Myocyte (in vitro differentiated cells): ENCODE data around the gene ITGB5. TPM values are rescaled to one million over a fixed set of nuclear protein-coding genes. Genes with fewer than 3 reads are reported as not detected.
A peak's percentile ranks its signal among the peaks of the same experiment; 100 is the strongest.
"Not testable (repeated sequence)": the region's sequence is repeated elsewhere in the genome, so short reads cannot be mapped to it uniquely, and the experiment has no call there.

Experiments
- DNase-seq: peaks from one replicate; pipeline ENCODE4 v3.0.0-alpha.2; 2012; ENCODE audit warnings: low read depth
- total RNA-seq: library from RNA; depleted of rRNA; stranded (reverse); fragments of >200 nt; gene quantifications from 2 replicates; pipeline ENCODE4 v1.2.3, GENCODE V29; 2014

Gene ITGB5
- total RNA-seq, 1 donor from 2014 or later, result 203 TPM

DNA sequence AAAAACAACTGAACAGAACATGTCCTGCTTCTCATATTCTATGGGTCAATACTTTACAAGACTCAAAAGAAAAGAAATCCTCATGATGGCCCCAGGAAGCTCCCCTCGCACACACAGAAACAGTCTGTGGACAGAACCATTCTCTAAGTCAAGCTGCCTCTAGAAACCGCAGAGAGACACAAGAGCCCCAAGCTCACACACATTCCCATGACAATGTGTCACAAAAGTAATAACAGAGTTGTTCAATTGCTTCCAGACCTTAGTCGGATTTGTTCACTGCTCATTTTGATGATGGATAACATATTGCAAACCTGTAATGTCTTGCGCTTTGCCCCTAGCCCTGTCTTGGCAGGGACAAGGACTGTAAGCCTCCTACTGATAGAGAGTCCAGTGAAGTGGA lies 96.0 kb downstream of the ITGB5 start:
- DNase-seq, result peak; percentile 78

DNA sequence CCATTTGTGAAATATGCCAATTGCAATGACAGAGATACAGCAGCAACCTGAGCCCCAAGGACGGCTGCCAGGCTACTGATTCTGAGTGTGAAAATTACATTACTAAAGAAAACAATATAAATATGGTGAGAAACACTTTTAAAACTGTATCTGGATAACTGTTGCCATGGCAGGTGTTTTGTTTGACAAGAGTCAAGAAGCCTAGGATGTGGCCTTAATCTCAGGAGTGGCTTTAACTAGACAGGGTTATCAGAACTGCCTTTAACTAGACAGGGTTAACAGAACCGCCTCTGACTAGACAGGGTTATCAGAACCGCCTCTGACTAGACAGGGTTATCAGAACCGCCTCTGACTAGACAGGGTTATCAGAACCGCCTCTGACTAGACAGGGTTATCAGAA lies 98.1 kb downstream of the ITGB5 start:
- DNase-seq, result not testable (repeated sequence)

DNA sequence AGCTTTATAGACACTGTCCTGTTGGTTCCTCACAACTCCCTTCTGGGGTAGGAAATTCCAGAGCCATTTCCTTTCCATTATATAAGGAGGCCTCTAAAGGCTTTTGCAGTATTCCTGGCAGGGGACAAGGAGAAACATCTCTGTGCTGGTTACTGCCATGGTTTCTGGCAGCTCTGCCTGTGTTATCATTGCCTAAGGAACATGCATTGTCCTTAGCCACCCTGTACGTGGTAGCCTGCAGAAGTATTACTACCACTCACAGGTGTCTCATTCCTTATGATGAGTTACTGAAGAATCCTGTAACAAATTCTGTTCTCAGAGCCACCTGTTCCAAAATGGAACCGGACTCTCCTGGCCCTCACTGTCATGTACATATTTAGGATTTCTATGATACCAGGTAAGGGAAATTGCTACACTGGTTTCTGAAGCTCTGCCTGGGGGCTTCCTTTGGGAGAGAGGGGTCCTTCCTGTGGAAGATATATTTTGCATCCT lies 98.9 kb downstream of the ITGB5 start:
- no peak for DNase-seq

DNA sequence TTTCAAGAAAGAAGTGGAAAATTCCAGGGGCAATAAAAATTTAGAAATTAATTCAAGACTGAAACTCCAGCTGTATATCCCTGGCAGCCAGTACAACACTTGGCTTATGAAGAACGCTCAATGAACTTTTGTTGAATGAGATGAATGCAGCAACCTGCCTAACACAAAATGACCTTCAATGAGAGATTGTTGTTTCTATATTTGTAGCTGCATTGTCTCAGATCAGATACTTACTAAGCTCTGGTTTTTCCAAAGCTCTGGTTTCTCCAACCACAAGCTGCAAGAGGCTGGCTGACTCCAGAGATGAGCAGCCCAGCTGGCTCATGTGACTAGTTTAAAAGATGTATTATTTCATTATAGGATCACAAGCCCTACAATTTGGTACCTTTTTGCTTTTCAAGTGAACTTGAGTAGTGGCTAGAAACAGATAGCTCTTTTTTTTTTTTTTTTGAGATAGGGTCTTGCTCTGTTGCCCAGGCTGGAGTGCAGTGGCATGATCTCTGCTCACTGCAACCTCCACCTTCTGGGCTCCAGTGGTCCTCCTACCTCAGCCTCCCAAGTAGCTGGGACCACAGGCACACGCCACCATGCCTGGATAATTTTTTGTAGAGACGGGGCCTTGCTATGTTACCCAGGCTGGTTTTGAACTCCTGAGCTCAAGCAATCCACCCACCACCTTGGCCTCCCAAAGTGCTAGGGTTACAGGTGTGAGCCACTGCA lies 99.5 kb downstream of the ITGB5 start:
- DNase-seq, result peak; percentile 83

DNA sequence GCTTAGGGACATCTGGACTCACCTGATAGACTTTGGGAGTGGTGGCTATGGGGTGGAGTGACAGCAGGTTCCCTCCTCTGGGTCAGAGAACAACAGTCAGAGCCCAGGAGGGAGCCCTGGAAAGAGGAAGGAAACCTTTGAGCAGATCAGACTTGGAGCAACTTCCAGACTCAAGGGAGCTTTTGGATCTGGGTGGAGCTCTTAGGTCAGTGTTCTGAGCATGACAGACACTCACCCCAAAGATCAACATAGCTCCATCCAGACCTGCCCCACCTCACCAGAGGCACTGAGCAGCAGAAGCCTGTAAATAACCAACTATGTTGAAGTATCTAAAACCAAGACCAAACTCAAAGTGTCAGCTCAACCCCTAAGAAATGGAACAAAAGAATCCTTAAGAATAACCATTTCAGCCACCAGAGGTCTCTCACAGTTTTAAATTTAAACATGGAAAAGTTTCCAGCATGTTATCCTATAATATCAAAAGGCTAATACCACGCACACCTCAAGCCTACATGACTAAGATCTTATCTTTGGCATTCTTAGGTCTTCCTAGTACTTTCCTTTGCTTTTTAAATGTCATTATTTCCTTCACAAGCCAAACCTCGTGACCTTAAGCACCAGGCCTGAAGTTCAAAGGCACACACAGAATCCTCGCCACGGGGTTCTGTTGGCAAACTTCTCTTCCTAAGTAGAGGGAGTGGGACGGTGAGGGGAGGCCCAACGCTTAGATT lies 100.5 kb downstream of the ITGB5 start:
- no peak for DNase-seq

DNA sequence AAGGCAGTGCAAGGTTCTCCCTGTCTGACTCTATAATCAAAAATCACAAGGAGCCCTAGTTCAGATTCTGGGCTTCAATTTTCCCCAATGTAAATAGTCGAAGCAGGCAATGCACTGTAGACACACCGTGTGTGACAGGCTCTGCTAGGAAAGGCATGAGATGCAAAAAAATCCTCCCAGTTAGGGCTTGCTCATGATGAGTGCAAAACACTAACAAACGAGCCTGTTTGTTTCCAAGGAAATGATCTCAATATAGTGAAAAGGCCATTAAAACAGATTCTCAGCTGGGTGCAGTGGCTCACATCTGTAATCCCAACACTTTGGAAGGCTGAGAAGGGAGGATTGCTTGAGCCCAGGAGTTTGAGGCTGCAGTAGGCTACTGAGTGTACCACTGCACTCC lies 101.2 kb downstream of the ITGB5 start:
- no peak for DNase-seq

DNA sequence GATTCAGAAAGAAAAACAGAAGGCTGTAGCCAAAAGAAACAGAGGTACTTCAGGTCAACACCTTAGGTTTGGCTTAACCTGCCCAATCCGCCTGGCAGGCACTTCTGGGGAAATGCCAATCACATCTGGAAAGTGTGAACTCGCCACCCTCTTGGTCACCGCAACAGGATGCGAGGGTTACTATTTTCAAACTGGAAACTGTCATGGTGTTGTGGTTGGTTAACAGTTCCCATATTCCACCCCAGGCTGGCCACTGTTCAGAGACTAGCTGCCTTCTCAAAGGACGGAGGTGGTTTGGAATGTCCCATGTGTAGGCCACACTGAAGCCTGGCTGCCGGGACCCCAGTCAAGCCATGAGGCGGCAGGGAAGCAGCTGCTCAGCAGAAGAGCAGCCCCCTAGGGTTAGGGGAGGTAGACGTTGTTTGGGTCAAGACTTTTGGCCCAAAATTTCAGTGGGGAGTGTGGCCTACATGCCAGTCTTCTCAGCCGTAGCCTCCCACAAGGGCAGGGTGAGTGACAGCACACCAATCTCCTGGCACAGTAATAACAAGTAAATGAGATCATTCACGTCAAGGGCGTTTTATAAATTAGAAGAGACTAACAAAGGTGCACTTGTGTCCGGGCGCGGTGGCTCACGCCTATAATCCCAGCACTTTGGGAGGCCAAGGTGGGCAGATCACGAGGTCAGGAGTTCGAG lies 102.3 kb downstream of the ITGB5 start:
- DNase-seq, result peak; percentile 64

DNA sequence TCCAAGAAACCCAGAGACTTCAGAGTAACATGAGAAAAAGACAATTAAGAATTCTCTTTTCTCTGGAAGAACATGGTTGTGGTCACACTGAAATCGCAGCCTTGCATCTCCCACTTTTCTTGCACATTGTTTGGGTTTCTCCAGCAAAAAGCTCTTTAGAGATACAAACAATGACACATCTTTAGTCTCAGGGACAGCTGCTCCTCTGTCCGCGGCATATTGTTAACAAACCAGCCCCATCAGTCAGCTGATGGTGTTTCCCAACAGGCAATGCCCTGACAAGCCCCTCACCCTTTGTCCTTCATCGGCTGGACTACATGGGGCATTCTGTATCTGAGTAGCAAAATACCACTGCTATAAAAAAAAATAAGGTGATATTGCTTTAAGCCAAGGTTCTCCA lies 103.5 kb downstream of the ITGB5 start:
- DNase-seq, result peak; percentile 83

DNA sequence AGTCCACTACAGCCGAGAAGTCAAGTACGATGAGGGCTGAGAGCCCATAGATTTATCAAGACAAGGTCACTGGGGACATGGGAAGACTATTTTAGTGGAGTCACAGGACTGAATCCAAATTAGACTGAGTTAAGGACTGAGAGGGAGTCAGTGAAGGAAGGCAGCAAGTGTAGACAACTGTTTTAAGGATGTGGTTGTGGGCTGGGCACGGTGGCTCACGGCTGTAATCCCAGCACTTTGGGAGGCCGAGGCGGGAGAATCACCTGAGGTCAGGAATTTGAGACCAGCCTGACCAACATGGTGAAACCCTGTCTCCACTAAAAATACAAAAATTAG lies 104.8 kb downstream of the ITGB5 start:
- peak; percentile 80 for DNase-seq

DNA sequence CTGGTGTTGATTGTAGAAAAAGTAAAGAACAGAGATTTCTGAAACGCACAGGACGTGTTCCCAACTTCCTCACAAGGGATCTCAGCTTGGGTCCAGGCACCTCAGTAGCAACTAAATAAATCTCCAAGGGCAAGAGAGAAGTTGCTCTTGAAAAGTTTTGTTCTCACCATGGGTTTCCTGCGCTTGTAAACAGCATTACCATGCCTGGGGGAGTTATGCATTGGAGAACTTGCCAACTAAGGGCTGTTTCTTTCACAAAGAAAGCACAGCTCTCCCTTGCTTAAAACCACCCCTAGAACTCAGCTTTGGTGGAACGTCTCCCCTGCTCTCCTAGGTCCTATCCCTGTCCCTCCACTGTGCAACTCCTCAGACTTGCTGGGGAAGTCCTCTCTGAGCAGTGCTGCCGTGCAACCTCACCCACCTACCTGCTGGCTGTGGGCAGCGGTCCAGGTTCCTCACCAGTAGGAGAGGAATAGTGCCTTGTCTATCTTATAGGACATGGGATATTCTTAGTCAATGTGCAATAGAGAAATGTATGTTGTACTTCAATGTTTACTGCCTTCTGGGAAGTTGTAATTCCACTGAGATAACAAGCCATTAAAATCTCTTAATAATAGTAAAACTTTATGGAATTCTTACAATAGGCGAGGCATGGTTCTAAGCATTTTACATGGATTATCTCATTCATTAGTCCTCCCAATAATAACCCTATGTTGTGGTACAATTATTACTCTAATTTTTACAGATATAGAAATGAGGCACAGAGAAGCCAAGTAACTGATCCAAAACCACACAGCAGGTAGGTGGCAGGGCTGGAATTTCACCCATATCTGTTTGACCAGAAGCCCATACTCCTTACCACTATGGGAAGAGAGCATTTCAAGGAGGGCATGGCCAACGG lies 105.4 kb downstream of the ITGB5 start:
- DNase-seq, result no peak

DNA sequence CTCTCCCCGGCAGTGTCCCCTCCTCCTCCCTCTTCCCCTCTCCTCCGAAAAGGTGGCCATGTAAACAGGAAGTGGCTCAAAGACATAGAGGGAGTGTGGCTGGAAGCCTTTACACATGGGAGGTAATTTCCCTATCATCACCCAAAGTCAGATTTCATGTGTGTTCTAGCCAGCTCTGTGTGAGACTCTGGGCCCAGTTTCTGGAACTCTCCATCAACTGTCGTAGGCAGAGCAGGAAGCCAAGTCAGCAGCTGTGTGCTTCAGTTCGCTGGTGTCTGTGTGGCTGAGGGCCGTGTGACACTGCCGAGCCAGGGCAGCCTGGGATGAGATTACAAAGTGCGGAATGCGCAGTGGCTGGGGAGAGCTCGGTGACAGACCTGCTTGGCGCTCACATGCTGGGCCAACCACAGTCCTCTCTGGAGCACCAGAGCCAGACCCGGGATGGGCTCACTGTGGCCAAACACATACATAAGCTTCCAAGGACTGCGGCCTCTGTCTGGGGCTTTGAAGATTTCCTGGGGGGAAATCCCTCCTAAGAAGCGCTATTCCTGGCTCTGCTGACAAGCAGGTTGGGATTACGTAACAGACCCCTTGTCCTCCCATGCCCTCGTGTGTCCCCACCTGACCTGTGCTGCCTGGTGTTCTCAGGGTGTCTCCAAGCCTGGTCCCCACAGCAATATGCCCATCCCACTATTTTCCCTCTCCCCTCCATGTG lies 106.2 kb downstream of the ITGB5 start:
- peak; percentile 98 for DNase-seq

DNA sequence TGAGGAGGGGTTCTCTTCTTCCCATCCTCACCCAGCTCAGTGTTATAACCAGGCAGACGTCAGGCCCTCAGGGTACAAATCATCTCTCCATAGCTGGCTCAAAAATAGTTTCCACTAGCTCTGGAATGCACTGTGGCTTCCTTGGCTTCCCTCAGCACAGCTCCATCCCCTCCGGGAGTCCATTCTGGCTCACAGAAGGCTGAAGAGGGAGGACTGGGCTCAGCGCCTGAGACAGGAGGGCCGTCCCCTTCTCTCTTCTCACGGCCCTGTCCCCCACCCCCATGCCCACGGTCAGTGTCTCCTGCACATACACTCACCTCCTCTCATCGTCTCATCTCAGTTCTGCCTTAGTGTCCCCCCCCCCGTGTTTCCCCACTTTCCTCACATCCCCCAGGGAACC lies 106.8 kb downstream of the ITGB5 start:
- DNase-seq, result peak; percentile 94

DNA sequence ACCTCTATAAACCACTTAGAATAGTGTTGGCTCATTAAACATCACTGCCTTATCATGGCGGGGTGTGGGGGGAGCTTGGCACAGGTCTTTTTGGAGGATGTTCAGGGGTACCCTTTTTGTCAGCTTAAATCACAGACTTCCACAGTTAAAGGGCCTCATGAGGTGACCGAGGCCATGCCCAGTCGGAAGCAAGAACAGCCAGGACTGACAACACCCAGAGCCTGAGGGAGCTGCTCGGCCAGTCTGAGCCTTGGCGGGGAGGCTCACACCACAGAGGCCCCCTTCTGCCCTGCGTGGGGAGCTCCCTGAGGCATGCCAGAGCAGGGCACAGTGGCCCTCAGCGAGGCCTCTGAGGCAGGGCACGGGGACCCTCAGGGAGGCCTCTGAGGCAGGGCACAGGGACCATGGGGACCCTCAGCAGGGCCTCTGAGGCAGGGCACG lies 107.4 kb downstream of the ITGB5 start:
- no peak for DNase-seq

DNA sequence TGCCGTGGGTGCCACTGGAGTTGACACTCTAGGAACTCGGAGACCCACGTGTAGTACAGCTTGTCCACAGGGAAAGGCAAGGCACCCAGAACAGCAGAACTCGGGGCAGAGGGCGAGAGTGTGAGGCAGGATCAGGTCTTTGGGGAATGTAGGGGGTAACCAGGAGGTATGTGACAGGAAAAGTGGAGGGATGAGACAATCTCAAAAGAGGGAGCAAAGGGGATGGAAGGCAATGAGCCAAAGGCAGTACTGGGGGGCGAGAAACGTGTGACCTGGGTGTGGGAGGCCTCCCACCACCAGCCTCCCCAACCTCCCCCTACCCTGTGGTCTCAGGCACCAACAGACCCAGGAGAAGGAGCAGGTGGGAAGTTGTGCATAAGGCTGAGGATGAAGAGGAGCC lies 108.0 kb downstream of the ITGB5 start:
- DNase-seq, result no peak

DNA sequence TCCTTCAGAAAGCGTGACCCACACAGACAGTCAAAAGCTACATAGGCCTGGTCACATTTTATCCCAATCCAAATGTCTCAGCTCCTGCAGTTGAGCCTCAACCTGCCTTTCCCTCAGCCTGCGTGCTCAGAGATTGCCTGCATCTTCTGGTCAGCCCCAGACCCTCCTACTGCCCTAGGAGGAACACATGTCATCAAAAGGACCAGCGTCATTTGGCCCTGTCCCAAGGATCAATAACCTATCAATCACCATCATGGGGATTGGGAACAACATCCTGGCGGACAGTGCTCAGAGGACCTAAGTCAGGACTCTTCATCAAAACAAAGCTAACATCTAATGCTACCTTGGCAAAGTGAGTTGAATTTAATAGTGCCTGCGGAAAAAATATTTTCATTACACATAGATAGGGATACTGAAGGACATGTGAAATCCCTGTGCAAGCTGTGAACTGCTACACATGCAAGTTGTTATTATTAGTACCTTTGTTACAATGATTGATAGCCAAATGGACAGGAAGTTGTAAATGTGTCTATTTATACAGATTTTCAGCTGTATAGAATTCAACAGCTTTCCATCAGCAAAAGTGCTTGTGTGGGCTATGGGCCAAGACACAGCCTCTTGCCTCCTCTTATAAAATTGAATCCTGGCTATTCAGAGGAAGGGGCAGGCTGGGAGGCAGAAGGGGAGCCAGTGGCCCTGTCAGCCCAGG lies 109.2 kb downstream of the ITGB5 start:
- no peak for DNase-seq

DNA sequence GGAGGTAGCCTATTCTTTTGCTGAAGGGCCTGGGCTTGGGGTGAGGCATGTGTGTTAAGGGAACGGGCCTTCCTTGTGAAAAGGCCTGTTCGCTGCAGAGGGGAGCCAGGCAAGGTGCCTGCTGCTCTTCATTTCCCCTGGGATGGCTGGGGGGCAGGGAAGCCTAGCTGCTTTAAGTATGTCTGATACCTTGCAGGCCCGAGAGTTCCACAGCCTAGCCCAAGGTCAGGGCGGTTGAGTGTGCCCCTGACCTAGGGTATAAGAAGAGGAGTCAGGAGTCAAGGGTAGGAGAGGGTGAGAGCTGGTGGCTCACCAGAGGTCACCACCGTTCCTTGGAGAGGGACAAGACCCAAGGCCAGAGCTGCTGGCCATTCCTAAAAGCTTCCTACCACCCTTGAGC lies 110.3 kb downstream of the ITGB5 start:
- no peak for DNase-seq

DNA sequence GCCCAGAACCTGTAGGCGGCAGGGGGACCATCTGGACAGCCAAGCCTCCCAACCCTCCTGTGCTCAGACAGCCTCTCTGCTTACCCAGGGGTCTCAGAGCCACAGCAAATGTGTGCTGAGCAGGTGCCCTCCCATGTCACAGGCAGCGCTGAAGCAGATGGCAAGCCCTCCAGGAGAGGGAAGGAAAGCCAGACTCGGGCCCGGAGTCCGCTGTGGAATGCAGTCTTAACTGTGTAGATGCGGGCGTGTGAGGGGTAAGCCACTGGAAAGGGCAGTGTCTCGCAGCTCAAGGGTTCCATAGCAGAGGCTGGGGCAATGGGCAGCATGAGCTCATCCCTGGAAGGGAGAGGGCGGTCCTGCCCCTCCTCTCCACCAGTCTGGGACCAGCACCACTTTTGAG lies 111.3 kb downstream of the ITGB5 start:
- DNase-seq, result no peak

DNA sequence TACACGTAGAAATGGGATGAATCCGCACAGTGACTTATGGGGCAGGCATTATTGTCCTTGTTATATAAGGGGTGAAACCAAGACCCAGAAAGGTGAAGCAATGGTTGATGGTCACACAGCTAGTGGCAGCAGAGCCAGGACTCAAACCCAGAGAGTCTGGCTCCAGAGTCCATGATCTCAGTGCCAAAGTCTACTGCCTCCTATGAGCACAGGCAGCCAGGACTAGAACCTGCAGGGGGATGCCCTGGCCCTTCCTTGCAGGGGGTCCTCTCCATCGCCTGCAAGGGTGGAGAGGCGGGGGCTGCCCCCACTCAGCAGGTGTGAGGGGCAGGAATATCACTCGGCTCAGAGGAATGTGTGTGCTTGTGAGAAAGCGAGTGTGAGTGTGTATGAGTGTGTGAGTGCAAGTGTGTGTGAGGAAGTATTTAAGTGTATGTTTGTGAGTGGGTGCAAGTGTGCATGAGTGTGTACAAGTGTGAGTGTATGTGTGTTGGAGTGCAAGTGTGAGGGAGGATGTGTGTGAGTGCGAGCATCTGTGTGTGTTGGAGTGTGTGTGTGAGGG lies 112.2 kb downstream of the ITGB5 start:
- no peak for DNase-seq

DNA sequence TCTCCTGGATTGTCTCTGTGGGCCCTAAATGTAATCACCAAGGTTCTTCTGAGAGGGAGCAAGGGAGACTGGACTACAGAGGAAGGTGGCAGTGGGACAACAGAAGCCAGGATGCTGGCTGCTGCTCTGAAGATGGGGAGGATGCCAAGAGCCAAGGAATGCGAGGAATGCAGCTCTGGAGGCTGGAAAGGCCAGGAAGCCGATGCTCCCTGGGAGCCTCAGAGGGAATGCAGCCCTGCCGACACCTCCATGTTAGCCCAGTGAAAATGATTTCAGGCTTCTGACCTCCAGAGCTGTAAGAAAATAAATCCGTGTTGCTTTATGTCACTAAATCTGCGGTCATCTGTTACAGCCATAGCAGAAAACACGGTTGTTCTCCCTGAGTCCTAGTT lies 112.8 kb downstream of the ITGB5 start:
- DNase-seq, result peak; percentile 88
